Measurements from ENCODE around the gene C1QL3.

The C1QL3 gene

GRCh38 chr10:16521311-16522016, at the start of gene C1QL3:
Gene C1QL3, minus strand, starts transcription at chr10:16521879. Its CDS starts 814 bp downstream, at chr10:16521065.
- no peak for DNase-seq

- no peak for DNase-seq
Measured at GRCh38 chr10:16570731-16571130, 49.1 kb upstream of the C1QL3 start.

- DNase-seq, result no peak
Measured at GRCh38 chr10:16566202-16566805, 44.6 kb upstream of the C1QL3 start.

DNA sequence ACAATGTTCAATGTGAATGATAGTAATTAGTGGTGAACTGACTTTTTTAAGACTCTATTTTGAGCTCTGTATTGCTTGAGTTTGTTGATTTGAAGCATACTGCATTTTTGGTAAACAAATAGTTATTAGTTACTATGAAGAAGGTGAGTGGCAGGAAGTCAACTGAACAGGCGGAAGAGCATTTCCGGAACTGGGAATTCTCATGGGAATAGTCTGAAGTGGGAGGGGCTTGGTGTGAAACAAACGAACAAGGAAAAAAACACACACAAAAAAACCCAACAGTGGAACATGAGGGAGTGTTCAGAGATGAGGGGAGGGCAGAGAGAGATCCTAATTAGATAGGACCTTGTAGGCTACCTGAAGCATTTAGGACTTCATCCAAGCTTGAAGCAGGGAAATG, 43.9 kb upstream of the C1QL3 start:
- DNase-seq, result no peak

DNA sequence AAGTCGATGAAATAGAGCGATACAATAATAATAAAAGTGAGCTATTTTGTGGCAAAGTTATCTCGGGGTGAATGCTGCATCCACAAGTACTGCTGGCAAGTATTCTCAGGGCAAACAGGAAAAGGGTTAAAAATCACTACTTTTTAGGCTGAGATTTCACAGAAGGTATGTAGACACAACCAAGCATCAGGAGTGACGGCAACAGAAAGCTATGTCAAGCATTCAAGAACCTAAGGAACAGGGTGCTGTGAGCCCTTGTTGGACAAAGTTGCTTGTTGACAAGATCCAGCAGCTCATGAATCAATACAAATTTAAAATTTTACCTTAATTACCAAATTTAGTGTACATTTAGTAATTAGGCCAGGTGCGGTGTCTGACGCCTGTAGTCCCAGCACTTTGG, 41.2 kb upstream of the C1QL3 start:
- no peak for DNase-seq

DNA sequence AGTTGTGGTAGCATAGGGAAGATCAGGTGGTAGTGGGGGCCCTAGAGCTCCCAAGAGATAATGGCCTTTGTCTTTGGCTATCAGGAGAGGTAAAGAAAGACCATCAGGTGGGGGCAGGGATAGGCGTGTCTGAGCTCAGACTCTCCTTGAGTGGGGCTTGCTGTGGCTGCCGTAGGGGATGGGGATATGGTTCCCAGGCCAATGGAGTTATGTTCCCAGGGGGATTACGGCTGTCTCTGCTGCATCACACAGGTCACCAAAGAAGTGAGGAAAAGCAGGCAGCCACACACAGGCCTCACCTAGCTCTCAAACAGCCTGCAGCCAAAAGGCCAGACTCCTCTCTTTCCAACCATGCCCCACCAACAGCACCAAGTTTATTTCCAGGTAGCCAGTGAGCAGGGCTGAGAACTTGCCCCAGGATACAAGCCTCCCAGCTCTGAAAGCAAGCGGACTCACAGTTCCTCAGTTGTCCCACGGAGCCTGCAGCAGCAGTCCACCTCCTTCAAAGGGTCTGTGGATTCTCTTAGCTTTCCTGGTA, 37.6 kb upstream of the C1QL3 start:
- DNase-seq, result no peak

DNA sequence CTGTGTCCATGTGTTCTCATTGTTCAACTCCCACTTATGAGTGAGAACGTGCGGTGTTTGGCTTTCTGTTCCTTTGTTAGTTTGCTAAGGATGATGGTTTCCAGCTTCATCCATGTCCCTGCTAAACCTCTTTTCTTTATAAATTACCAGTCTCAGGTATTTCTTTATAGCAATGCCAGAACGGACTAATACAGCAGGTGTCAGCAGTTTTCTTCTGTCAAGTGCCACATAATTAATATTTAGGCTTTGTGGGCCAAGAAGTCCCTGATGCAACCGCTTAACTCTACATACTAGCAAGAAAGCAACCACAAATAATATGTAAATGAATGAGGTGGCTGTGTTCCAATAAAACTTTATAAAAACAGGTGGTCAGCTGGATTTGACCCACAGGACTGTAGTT, 26.3 kb upstream of the C1QL3 start:
- DNase-seq, result no peak

DNA sequence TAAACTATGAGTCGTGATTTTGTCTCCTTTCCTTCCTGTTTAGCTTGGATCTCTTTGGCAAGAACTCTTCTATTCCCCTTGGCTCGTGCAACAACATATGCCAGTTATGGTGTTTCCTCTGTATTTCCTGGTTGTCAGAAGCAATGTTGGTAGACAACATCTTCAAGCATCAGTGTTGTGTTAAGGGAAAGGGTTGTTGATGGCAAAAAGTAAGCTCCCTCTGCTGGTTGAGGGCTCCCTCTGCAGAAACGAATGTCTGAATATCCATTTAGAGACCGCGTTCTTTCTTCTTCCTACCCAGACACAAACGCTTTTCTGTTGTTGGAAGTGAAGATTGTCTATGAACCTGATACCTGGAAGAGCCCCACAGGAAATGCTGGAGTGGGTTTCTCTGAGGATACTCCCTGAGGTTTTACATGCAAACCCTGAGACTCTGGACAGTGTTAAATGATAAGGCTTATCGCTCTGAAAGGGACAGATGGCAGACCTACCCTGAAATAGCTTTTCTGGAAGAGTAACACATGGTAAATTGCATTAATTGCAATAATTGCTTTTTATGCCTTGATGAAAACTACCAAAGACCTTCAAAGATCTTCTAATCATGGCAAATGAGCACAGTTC, 23.5 kb upstream of the C1QL3 start:
- no peak for DNase-seq

DNA sequence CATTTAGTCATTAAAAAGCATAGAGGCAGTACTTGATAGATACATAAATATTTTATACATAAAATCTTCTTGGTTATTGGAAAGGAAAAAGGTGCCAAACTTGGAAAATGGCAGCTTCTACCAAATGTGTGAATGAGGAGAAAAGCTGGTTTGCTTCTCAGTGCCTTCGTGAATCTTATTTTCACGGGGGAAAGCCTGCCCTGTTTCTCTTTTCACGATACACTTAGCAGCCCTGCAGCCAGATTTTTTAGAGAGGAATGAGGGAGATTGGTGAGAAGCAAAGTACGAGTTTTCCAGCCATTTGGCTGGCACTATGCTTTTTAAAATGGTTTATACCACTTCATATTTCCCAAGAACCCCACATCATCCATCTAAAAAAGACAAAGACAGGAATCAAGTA, 22.9 kb upstream of the C1QL3 start:
- no peak for DNase-seq

GRCh38 chr10:16544099-16544498, 22.4 kb upstream of the C1QL3 start:
- DNase-seq, result no peak

DNA sequence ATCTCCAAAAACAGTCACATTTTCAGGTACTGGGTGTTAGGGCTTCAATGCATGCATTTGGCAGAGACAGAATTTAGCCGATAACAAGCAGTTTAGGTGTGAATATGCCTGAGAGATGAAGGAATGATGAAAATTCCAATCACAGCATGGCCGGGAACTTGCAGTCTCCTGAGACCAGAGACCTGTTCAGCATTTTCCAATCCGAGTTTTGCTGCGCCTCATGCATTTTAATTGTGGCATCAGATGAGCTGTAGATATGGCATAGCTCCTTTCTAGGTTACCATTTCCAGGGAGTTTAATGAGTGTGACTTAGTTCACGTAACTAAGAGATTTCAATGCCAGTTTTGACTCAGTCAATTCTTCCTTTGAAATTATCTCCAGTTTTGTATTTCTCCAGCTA, 14.5 kb upstream of the C1QL3 start:
- no peak for DNase-seq

GRCh38 chr10:16529853-16530252, 8.2 kb upstream of the C1QL3 start:
- DNase-seq, result no peak

GRCh38 chr10:16527452-16527851, 5.8 kb upstream of the C1QL3 start:
- DNase-seq, result no peak

DNA sequence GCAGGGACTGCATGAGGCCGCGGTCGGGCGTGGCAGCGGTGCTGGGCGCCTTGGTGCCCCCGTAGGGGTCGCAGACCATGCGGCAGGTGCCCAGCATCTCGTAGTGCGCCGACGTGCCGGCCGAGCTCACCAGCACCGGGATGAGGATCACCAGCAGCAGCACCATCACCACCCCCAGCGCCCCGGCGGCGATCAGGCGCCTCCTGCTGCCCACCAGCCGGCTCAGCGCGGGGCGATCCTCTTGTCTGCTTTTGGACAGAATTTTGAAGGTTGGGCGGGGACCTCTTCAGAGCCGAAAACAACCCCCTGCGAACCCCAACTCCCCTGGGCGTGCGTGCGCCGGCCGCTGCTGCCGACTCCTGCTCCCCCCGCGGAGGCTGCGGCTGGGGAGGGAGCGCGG, 779 bp downstream of the C1QL3 start:
- peak; percentile 40 for DNase-seq

- peak; percentile 31 for DNase-seq
Measured at GRCh38 chr10:16519908-16520861, 1.5 kb downstream of the C1QL3 start.

GRCh38 chr10:16519250-16519907, 2.3 kb downstream of the C1QL3 start:
- no peak for DNase-seq

- no peak for DNase-seq
Measured at GRCh38 chr10:16518822-16519221, 2.9 kb downstream of the C1QL3 start.

GRCh38 chr10:16510843-16511242, 10.8 kb downstream of the C1QL3 start:
- DNase-seq, result no peak

DNA sequence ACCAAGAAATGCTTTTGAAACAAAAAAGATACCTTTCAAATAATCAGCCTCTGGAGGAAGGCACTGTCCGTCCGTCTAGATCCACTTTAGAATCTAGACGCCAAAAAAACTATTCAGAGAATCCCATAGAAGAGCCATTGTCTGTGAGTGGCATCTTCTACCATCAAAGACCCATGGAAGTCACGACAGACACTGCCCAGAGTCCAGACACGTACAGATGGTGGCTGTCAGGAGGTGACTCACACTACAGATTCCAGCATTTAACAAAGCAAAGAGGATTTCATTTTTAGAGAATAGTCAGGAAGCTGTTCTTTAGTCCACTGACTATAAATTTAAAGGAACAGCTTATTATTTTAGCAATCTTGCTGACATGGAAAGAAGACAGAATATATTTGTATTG, 11.7 kb downstream of the C1QL3 start:
- no peak for DNase-seq

DNA sequence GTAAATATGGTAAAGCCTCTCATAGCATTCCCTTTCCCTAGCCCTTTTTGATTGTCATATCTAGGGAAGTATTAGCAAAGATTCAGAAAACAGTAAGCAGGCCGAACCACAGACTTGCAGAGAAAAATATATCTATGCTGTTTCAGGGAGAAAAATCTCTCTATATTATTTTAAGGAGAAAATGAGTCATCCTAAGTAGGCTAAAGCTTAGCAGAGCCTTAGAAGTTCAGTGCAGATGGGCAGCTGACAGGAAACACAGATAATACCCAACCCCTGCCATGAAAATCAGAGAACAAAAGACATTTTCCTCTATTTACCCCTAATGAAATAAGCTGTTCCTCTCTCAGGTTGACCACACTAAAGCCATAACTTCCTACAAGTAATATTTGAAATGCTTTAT, 16.5 kb downstream of the C1QL3 start:
- DNase-seq, result no peak

GRCh38 chr10:16497911-16498310, 23.8 kb downstream of the C1QL3 start:
- no peak for DNase-seq

- no peak for DNase-seq
Measured at GRCh38 chr10:16493884-16494536, 27.7 kb downstream of the C1QL3 start.

All from activated CD4-positive, CD25-positive, alpha-beta regulatory T cell treated with anti-CD3 and anti-CD28 coated beads, Interleukin-2, amount 50 U/mL, for 72 hours (primary cell).